Mesodermal cell (in vitro differentiated cells): Measurements from ENCODE around the gene DGCR2.
"Not testable (repeated sequence)": the region's sequence is repeated elsewhere in the genome, so short reads cannot be mapped to it uniquely, and the experiment has no call there.

Experiments used
- H3K27ac ChIP-seq: 2 replicates; pipeline ENCODE4 v1.7.0; 2013; ENCODE audit warnings: mild to moderate bottlenecking, low read depth, low read length, moderate library complexity; ENCODE audit not compliant: severe bottlenecking
- H3K36me3 ChIP-seq: 2 replicates; pipeline ENCODE4 v1.7.1; 2013; ENCODE audit warnings: mild to moderate bottlenecking, low read length, moderate library complexity; ENCODE audit not compliant: control insufficient read depth, insufficient read depth
- H3K4me1 ChIP-seq: one replicate; pipeline ENCODE4 v1.7.1; 2013; ENCODE audit warnings: mild to moderate bottlenecking, low read length; ENCODE audit not compliant: insufficient read depth, control insufficient read depth, poor library complexity, severe bottlenecking
- H3K4me3 ChIP-seq: 2 replicates; pipeline ENCODE4 v1.7.0; 2013; ENCODE audit warnings: low read length, control low read depth, mild to moderate bottlenecking; ENCODE audit not compliant: insufficient read depth, poor library complexity, severe bottlenecking; ENCODE audit errors: extremely low read depth
- H3K9me3 ChIP-seq: 2 replicates; pipeline ENCODE4 v1.7.1; 2013; ENCODE audit warnings: mild to moderate bottlenecking, low read length, moderate library complexity; ENCODE audit not compliant: control insufficient read depth
- WGBS, 2 experiments: methylation state at CpG; one replicate each; pipeline ENCODE4 v1.1.5; 2013; ENCODE audit warnings: missing lambda C conversion rate in 2 of 2; ENCODE audit not compliant: insufficient coverage in 2 of 2; 5-methylcytosine and 5-hydroxymethylcytosine counted together

Gene DGCR2

DNA sequence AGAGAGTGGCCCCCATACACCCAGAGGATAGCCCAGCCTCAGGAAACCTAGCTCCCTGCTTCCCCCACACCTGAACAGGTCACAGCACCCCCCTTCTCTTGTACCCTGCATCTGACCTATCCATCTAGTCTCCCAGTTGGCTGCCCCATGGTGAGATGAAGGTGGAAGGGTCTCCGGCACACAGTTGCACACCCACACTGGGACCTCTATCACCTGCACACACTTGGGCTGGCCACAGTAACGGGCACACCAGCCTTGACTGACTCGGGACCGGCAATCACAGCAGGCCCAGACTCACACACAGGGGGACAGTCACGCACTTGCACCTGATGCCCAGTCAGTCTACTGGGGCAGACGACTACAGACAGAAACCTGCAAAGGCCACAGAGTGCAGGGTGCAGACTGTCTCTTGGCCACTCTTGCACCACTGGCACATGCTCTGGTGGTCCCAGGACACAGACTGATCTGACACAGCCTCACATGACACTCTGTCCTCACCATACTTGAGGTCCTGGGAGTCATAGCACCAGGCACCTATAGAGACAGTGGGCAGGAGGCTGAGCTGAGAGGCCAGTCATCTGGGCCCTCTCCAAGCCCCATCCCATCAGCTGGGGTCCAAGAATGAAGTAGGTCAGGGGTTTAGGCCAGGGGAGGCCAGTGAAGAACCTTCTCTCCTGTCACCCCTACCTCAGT, 88.0 kb downstream of the DGCR2 start:
- not testable (repeated sequence) for H3K4me1 ChIP-seq, H3K36me3 ChIP-seq, H3K4me3 ChIP-seq, H3K9me3 ChIP-seq, H3K27ac ChIP-seq
- WGBS, 2 experiments: no CpG with 5 or more reads among the region's 6 CpGs

GRCh38 chr22:19033568-19033905, 88.7 kb downstream of the DGCR2 start:
- H3K4me1 ChIP-seq, H3K9me3 ChIP-seq, H3K4me3 ChIP-seq, H3K36me3 ChIP-seq, H3K27ac ChIP-seq: not testable (repeated sequence)
- WGBS, 2 experiments: no CpG with 5 or more reads among the region's 5 CpGs

DNA sequence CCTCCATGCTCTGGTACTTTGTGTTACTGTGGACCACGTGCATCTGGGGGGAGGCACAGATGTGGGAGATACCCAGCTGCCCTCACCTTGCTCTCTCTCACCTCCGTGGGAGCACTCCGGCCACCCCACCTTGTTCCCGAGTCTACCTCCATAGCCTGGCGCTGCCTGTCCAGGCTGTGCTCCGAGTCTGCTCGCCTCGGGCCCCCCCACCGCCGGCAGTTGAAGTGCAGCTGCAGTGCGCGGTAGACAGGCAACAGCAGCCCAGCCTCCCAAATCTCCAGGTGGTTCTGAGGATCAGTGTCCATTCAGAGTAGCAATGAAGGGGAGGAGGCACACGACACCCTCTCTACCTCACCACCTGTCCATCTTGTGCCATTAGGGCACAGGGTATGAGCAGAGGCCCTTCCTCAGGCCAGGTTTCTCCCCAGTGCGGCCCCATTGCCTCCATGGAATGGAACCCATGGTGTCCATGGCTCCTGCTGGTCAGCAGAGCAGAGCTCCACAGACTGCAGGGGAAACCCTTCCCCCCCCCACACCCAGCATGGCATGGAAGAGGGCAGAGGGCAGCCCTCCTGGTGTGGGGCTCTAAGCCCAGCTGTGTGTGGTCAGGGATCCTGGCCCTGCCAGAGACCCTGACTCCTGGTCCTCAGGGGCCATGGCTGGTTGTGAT, 89.2 kb downstream of the DGCR2 start:
- not testable (repeated sequence) for H3K4me3 ChIP-seq, H3K9me3 ChIP-seq, H3K36me3 ChIP-seq, H3K27ac ChIP-seq, H3K4me1 ChIP-seq
- 87 to 94% methylated on average over 7 to 11 of the region's 14 CpGs for WGBS, 2 experiments

- not testable (repeated sequence) for H3K27ac ChIP-seq, H3K4me1 ChIP-seq, H3K4me3 ChIP-seq, H3K36me3 ChIP-seq, H3K9me3 ChIP-seq
- 87% methylated on average over 10 of the region's 31 CpGs; no CpG with 5 or more reads in 1 of the 2 experiments for WGBS, 2 experiments
These were observed 89.9 kb downstream of the DGCR2 start for GRCh38 chr22:19032156-19032785.

DNA sequence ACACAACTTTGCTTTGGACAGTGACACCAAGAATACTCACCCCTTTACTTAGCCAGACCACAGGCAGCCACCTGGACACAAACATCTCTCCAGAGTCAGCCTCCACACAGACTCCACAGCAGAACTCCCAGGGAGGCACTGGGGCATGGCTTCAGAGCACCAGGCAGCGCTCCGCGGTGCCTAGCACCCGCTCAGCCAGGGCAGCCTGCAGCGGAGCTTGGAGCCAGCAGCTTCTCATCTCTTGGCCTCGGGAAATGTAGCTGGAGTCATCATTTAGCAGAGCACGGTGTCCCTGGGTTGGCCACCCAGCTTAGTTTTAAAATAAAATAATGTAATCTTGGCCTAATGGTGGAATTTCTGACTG, 91.3 kb downstream of the DGCR2 start:
- no CpG with 5 or more reads among the region's 7 CpGs for WGBS, 2 experiments
- H3K4me3 ChIP-seq, H3K36me3 ChIP-seq, H3K9me3 ChIP-seq, H3K27ac ChIP-seq, H3K4me1 ChIP-seq: not testable (repeated sequence)

- H3K4me1 ChIP-seq, H3K9me3 ChIP-seq, H3K4me3 ChIP-seq, H3K27ac ChIP-seq, H3K36me3 ChIP-seq: not testable (repeated sequence)
- 49 to 66% methylated on average over 8 to 11 of the region's 21 CpGs for WGBS, 2 experiments
These were observed 91.9 kb downstream of the DGCR2 start for GRCh38 chr22:19030226-19030888.

DNA sequence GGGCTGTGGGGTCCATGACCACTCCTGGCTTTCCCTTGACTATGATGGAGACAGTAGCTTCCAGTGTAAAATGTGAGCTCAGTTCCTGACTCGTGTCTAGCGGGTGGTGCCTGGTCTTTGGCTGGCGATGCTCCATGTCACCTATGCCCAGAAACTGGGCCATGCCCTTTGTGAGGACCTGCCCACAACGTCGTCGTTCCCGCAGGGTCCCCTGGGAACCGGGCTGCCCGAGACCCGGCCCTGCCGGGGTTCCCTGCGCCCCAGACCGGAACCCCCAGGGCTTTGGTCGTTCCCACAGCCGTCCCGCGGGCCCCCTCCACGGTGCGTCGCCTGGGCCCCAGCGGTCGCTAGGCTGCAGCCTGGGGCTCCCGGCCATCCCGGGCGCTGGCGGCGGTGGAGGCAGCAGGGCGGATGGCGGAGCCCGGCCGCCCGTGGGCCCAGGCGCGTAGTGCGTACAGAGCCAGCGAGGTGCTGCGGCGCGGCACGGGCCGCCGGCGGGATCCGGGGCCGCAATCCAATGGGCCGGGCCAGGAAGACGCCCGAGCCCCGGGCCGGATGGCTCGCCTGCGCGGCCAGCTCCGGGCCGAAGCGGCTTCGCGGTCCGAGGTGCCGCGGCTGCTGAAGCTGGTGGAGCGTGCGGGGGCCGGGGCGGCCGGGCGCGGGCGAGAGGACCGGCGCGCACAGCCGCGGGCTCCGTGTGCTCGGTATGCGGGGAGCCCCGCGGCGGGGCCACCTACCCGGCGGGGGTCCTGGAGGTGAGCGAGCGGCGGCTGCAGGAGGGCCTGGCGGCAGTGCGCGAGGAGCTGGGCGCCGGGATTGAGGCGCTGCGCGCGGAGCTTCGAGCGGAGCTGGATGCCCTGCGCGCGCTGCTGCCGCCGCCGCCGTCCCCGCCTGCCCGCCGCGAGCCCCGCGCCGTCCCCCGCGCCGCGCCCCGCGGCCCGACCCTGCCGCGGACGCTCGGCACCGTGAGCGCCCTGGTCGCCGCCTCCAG, 92.8 kb downstream of the DGCR2 start:
- H3K36me3 ChIP-seq, H3K4me3 ChIP-seq, H3K27ac ChIP-seq, H3K4me1 ChIP-seq, H3K9me3 ChIP-seq: not testable (repeated sequence)
- 10 to 11% methylated on average over 42 to 48 of the region's 125 CpGs for WGBS, 2 experiments

- not testable (repeated sequence) for H3K9me3 ChIP-seq, H3K36me3 ChIP-seq, H3K27ac ChIP-seq, H3K4me3 ChIP-seq, H3K4me1 ChIP-seq
- WGBS, 2 experiments: 71% methylated on average over 2 of the region's 5 CpGs; no CpG with 5 or more reads in 1 of the 2 experiments
These were observed 94.2 kb downstream of the DGCR2 start for GRCh38 chr22:19028060-19028455.

DNA sequence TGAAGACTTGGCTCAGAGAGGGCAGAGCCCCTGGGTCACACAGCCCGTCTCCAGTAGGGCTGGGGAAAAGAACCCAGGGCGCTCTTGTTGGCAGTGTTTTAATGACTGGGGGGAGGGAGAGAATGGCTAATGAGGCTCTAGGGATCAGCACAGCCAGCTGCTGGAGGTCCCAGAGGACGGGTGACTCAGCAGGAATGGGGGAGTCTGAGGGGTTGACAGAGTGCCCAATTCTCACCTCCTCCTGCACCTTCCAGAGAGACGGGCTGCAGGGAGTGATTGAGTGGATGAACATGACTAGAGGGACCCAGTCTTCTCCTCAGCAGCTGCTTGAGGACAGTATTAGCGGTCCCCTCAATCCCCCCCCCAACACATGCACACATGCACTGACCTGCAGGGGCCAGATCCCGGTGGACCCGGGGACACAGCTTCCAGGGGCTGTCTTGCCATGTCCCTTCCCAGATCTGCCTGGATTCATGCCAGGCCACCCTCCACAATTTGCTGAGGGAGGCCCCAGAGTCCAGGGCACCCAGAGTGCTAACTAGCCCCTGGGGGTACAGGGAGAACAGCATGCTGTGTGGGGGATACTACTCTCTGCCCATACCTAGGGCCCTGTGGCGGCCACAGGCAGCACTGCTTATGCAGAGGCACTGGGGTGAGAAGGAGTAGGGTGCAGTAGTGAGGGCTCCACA, 94.7 kb downstream of the DGCR2 start:
- H3K4me1 ChIP-seq, H3K36me3 ChIP-seq, H3K9me3 ChIP-seq, H3K27ac ChIP-seq, H3K4me3 ChIP-seq: not testable (repeated sequence)
- 60% methylated on average over 1 of the region's 8 CpGs; no CpG with 5 or more reads in 1 of the 2 experiments for WGBS, 2 experiments

- H3K27ac ChIP-seq, H3K4me1 ChIP-seq, H3K4me3 ChIP-seq, H3K36me3 ChIP-seq, H3K9me3 ChIP-seq: not testable (repeated sequence)
- no CpG with 5 or more reads among the region's 11 CpGs for WGBS, 2 experiments
These were observed 96.1 kb downstream of the DGCR2 start for GRCh38 chr22:19026080-19026479.
